HEK293 (cell line): ENCODE data around the gene TCEANC2.

ENCODE experiments used
- EGR2 ChIP-seq: fragments of 450-650 bp; formaldehyde crosslinking; IDR thresholded peaks from 2 replicates; pipeline ENCODE4 v1.5.1; 2016; ENCODE audit warnings: low read depth, missing biosample characterization, missing genetic modification characterization
- KLF1 ChIP-seq: fragments of 450-650 bp; formaldehyde crosslinking; IDR thresholded peaks from 2 replicates; pipeline ENCODE4 v1.5.1; 2016; ENCODE audit warnings: missing biosample characterization, missing genetic modification characterization
- KLF8 ChIP-seq: fragments of 450-650 bp; formaldehyde crosslinking; IDR thresholded peaks from 2 replicates; pipeline ENCODE4 v1.5.1; 2016; ENCODE audit warnings: missing biosample characterization, missing genetic modification characterization
- KLF9 ChIP-seq: fragments of 450-650 bp; formaldehyde crosslinking; IDR thresholded peaks from 2 replicates; pipeline ENCODE4 v1.5.1; 2016; ENCODE audit warnings: missing biosample characterization, missing genetic modification characterization, low read depth
- WT1 ChIP-seq: fragments of 450-650 bp; formaldehyde crosslinking; IDR thresholded peaks from 2 replicates; pipeline ENCODE4 v1.5.1; 2016; ENCODE audit warnings: missing biosample characterization, missing genetic modification characterization
- YY1 ChIP-seq: fragments of 450-650 bp; formaldehyde crosslinking; IDR thresholded peaks from 2 replicates; pipeline ENCODE4 v1.5.1; 2018; ENCODE audit warnings: missing biosample characterization, missing genetic modification characterization
- ZBTB1 ChIP-seq: fragments of 450-650 bp; formaldehyde crosslinking; IDR thresholded peaks from 2 replicates; pipeline ENCODE4 v1.5.1; 2016; ENCODE audit warnings: missing biosample characterization, missing genetic modification characterization
- ZBTB7A ChIP-seq: fragments of 450-650 bp; formaldehyde crosslinking; IDR thresholded peaks from 2 replicates; pipeline ENCODE4 v1.5.1; 2016; ENCODE audit warnings: low read depth, missing biosample characterization, missing genetic modification characterization
- ZNF140 ChIP-seq: fragments of 450-650 bp; formaldehyde crosslinking; IDR thresholded peaks from 2 replicates; pipeline ENCODE4 v1.5.1; 2016; ENCODE audit warnings: missing biosample characterization, missing genetic modification characterization
- ZNF157 ChIP-seq: fragments of 450-650 bp; formaldehyde crosslinking; IDR thresholded peaks from 2 replicates; pipeline ENCODE4 v1.5.1; 2016; ENCODE audit warnings: missing biosample characterization, missing genetic modification characterization
- ZNF169 ChIP-seq: fragments of 450-650 bp; formaldehyde crosslinking; IDR thresholded peaks from 2 replicates; pipeline ENCODE4 v1.5.1; 2016; ENCODE audit warnings: missing biosample characterization, missing genetic modification characterization
- ZNF211 ChIP-seq: fragments of 450-650 bp; formaldehyde crosslinking; IDR thresholded peaks from 2 replicates; pipeline ENCODE4 v1.5.1; 2016; ENCODE audit warnings: low read depth, missing biosample characterization, missing genetic modification characterization
- ZNF223 ChIP-seq: fragments of 450-650 bp; formaldehyde crosslinking; IDR thresholded peaks from 2 replicates; pipeline ENCODE4 v1.5.1; 2016; ENCODE audit warnings: missing biosample characterization, missing genetic modification characterization
- ZNF23 ChIP-seq: fragments of 450-650 bp; formaldehyde crosslinking; IDR thresholded peaks from 2 replicates; pipeline ENCODE4 v1.5.1; 2016; ENCODE audit warnings: missing biosample characterization, missing genetic modification characterization, borderline replicate concordance
- ZNF239 ChIP-seq: fragments of 450-650 bp; formaldehyde crosslinking; IDR thresholded peaks from 2 replicates; pipeline ENCODE4 v1.5.1; 2016; ENCODE audit warnings: missing biosample characterization, missing genetic modification characterization
- ZNF248 ChIP-seq: fragments of 450-650 bp; formaldehyde crosslinking; IDR thresholded peaks from 2 replicates; pipeline ENCODE4 v1.5.1; 2017; ENCODE audit warnings: missing biosample characterization, missing genetic modification characterization
- ZNF274 ChIP-seq, 2 experiments: fragments of 200-500 bp in 1 of 2; fragments of 450-650 bp in 1 of 2; sonication (Bioruptor generic) in 1 of 2; formaldehyde crosslinking in 1 of 2; IDR thresholded peaks; 2 replicates each; pipeline versions ENCODE4 v1.5.1 to v1.6.1; 2014 to 2016; ENCODE audit warnings: borderline replicate concordance in 1 of 2, inconsistent platforms in 1 of 2, low read length in 1 of 2, missing biosample characterization in 1 of 2, missing genetic modification characterization in 1 of 2
- ZNF324 ChIP-seq: fragments of 450-650 bp; formaldehyde crosslinking; IDR thresholded peaks from 2 replicates; pipeline ENCODE4 v1.5.1; 2016; ENCODE audit warnings: missing biosample characterization, missing genetic modification characterization
- ZNF501 ChIP-seq: fragments of 450-650 bp; formaldehyde crosslinking; IDR thresholded peaks from 2 replicates; pipeline ENCODE4 v1.5.1; 2016; ENCODE audit warnings: missing biosample characterization, missing genetic modification characterization
- ZNF558 ChIP-seq: fragments of 450-650 bp; formaldehyde crosslinking; IDR thresholded peaks from 2 replicates; pipeline ENCODE4 v1.5.1; 2016; ENCODE audit warnings: missing biosample characterization, missing genetic modification characterization
- ZNF561 ChIP-seq: fragments of 450-650 bp; IDR thresholded peaks from 2 replicates; pipeline ENCODE4 v1.5.1; 2018; ENCODE audit warnings: missing biosample characterization, missing genetic modification characterization, borderline replicate concordance
- ZNF670 ChIP-seq: fragments of 450-650 bp; formaldehyde crosslinking; IDR thresholded peaks from 2 replicates; pipeline ENCODE4 v1.5.1; 2016; ENCODE audit warnings: missing biosample characterization, missing genetic modification characterization, low read depth
- ZNF707 ChIP-seq: fragments of 450-650 bp; formaldehyde crosslinking; IDR thresholded peaks from 2 replicates; pipeline ENCODE4 v1.5.1; 2016; ENCODE audit warnings: missing biosample characterization, missing genetic modification characterization
- ZNF768 ChIP-seq: fragments of 450-650 bp; formaldehyde crosslinking; IDR thresholded peaks from 2 replicates; pipeline ENCODE4 v1.5.1; 2018; ENCODE audit warnings: missing biosample characterization, mild to moderate bottlenecking, missing genetic modification characterization
- ZNF776 ChIP-seq: fragments of 450-650 bp; formaldehyde crosslinking; IDR thresholded peaks from 2 replicates; pipeline ENCODE4 v1.5.0; 2017; ENCODE audit warnings: missing biosample characterization, missing genetic modification characterization, borderline replicate concordance
- ZNF830 ChIP-seq: fragments of 450-650 bp; IDR thresholded peaks from 2 replicates; pipeline ENCODE4 v1.5.0; 2018; ENCODE audit warnings: missing biosample characterization, missing genetic modification characterization, low read depth, mild to moderate bottlenecking, moderate library complexity
- TF ChIP-seq, protein P1 (sequence below): fragments of 450-650 bp; formaldehyde crosslinking; IDR thresholded peaks from 2 replicates; pipeline ENCODE4 v1.5.1; 2016; ENCODE audit warnings: missing biosample characterization, missing genetic modification characterization
- TF ChIP-seq, protein P2 (sequence below): fragments of 450-650 bp; formaldehyde crosslinking; IDR thresholded peaks from 2 replicates; pipeline ENCODE4 v1.5.1; 2017; ENCODE audit warnings: missing biosample characterization, mild to moderate bottlenecking, missing genetic modification characterization, moderate library complexity
- TF ChIP-seq, protein P3 (sequence below): fragments of 450-650 bp; formaldehyde crosslinking; IDR thresholded peaks from 2 replicates; pipeline ENCODE4 v1.5.1; 2016; ENCODE audit warnings: missing biosample characterization, missing genetic modification characterization
- TF ChIP-seq, protein P4 (sequence below): fragments of 450-650 bp; formaldehyde crosslinking; IDR thresholded peaks from 2 replicates; pipeline ENCODE4 v1.5.0; 2017; ENCODE audit warnings: missing biosample characterization, missing genetic modification characterization, borderline replicate concordance
- TF ChIP-seq, protein P5 (sequence below): IDR thresholded peaks from 2 replicates; pipeline ENCODE4 v1.6.1; 2011; ENCODE audit warnings: mild to moderate bottlenecking, low read depth, low read length, borderline replicate concordance
- TF ChIP-seq, protein P6 (sequence below): fragments of 450-650 bp; formaldehyde crosslinking; IDR thresholded peaks from 2 replicates; pipeline ENCODE4 v1.5.1; 2017; ENCODE audit warnings: missing biosample characterization, missing genetic modification characterization

The TCEANC2 gene

DNA sequence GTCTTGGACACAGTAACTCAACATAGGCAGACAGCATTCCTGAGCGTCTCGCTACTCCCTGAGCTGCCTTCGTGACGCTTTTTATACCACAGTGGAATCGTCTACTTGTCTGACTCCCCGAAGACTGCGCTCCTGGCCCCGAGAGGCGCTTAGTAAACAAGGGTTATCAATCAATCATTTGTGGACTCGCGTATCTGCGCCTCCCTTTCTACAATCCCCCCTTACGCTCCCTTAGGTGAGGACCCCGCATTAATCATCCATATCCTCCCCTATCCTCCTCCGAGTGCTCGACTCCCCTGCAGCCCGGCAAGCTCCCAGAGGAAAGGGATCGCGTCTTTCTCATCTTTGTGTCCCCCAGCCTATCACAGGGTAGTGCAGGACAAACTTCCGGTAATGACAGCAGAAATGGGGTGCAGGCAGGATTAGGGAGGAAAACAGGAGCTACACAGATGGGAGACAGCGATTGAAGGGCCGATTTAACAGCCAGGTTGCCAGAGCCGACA is 926 bp upstream of the TCEANC2 start (continued):
- TF ChIP-seq ZNF776 (tag by site-specific recombination) (no peak), ZNF324 (tag by site-specific recombination) (no peak), WT1 (tag by site-specific recombination) (peak; percentile 97), ZNF23 (no peak), KLF9 (tag by site-specific recombination) (no peak), ZNF501 (tag by site-specific recombination) (no peak), EGR2 (no peak), ZNF830 (tag by site-specific recombination) (no peak), KLF8 (tag by site-specific recombination) (no peak), ZNF157 (tag by site-specific recombination) (no peak), ZNF211 (tag by site-specific recombination) (no peak), ZBTB7A (no peak), ZNF239 (tag by site-specific recombination) (no peak), ZNF169 (tag by site-specific recombination) (no peak), YY1 (no peak), ZNF274 (IDR thresholded peaks at IDR 0.05; ENCODE audit: low read length) (no peak), ZNF274 (tag by site-specific recombination; IDR thresholded peaks at IDR 0.05; ENCODE audit: borderline replicate concordance) (no peak), ZNF561 (tag by site-specific recombination) (no peak), ZNF768 (tag by site-specific recombination) (no peak), ZNF670 (tag by site-specific recombination) (no peak), ZBTB1 (tag by site-specific recombination) (no peak), ZNF248 (tag by site-specific recombination) (no peak), ZNF140 (tag by site-specific recombination) (no peak), KLF1 (tag by site-specific recombination) (no peak), ZNF707 (tag by site-specific recombination) (no peak), ZNF558 (no peak), ZNF223 (tag by site-specific recombination) (peak; percentile 100)
- TF ChIP-seq, protein P1, sequence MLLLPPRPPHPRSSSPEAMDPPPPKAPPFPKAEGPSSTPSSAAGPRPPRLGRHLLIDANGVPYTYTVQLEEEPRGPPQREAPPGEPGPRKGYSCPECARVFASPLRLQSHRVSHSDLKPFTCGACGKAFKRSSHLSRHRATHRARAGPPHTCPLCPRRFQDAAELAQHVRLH, result no peak; the same call in 1 of the 2 replicates
- TF ChIP-seq, protein P2, sequence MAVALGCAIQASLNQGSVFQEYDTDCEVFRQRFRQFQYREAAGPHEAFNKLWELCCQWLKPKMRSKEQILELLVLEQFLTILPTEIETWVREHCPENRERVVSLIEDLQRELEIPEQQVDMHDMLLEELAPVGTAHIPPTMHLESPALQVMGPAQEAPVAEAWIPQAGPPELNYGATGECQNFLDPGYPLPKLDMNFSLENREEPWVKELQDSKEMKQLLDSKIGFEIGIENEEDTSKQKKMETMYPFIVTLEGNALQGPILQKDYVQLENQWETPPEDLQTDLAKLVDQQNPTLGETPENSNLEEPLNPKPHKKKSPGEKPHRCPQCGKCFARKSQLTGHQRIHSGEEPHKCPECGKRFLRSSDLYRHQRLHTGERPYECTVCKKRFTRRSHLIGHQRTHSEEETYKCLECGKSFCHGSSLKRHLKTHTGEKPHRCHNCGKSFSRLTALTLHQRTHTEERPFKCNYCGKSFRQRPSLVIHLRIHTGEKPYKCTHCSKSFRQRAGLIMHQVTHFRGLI (tag by site-specific recombination), result no peak
- TF ChIP-seq, protein P3, sequence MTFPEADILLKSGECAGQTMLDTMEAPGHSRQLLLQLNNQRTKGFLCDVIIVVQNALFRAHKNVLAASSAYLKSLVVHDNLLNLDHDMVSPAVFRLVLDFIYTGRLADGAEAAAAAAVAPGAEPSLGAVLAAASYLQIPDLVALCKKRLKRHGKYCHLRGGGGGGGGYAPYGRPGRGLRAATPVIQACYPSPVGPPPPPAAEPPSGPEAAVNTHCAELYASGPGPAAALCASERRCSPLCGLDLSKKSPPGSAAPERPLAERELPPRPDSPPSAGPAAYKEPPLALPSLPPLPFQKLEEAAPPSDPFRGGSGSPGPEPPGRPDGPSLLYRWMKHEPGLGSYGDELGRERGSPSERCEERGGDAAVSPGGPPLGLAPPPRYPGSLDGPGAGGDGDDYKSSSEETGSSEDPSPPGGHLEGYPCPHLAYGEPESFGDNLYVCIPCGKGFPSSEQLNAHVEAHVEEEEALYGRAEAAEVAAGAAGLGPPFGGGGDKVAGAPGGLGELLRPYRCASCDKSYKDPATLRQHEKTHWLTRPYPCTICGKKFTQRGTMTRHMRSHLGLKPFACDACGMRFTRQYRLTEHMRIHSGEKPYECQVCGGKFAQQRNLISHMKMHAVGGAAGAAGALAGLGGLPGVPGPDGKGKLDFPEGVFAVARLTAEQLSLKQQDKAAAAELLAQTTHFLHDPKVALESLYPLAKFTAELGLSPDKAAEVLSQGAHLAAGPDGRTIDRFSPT (tag by site-specific recombination), result no peak
- TF ChIP-seq, protein P4, sequence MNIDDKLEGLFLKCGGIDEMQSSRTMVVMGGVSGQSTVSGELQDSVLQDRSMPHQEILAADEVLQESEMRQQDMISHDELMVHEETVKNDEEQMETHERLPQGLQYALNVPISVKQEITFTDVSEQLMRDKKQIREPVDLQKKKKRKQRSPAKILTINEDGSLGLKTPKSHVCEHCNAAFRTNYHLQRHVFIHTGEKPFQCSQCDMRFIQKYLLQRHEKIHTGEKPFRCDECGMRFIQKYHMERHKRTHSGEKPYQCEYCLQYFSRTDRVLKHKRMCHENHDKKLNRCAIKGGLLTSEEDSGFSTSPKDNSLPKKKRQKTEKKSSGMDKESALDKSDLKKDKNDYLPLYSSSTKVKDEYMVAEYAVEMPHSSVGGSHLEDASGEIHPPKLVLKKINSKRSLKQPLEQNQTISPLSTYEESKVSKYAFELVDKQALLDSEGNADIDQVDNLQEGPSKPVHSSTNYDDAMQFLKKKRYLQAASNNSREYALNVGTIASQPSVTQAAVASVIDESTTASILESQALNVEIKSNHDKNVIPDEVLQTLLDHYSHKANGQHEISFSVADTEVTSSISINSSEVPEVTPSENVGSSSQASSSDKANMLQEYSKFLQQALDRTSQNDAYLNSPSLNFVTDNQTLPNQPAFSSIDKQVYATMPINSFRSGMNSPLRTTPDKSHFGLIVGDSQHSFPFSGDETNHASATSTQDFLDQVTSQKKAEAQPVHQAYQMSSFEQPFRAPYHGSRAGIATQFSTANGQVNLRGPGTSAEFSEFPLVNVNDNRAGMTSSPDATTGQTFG, result no peak
- TF ChIP-seq, protein P5, sequence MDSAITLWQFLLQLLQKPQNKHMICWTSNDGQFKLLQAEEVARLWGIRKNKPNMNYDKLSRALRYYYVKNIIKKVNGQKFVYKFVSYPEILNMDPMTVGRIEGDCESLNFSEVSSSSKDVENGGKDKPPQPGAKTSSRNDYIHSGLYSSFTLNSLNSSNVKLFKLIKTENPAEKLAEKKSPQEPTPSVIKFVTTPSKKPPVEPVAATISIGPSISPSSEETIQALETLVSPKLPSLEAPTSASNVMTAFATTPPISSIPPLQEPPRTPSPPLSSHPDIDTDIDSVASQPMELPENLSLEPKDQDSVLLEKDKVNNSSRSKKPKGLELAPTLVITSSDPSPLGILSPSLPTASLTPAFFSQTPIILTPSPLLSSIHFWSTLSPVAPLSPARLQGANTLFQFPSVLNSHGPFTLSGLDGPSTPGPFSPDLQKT, result no peak
- TF ChIP-seq, protein P6, sequence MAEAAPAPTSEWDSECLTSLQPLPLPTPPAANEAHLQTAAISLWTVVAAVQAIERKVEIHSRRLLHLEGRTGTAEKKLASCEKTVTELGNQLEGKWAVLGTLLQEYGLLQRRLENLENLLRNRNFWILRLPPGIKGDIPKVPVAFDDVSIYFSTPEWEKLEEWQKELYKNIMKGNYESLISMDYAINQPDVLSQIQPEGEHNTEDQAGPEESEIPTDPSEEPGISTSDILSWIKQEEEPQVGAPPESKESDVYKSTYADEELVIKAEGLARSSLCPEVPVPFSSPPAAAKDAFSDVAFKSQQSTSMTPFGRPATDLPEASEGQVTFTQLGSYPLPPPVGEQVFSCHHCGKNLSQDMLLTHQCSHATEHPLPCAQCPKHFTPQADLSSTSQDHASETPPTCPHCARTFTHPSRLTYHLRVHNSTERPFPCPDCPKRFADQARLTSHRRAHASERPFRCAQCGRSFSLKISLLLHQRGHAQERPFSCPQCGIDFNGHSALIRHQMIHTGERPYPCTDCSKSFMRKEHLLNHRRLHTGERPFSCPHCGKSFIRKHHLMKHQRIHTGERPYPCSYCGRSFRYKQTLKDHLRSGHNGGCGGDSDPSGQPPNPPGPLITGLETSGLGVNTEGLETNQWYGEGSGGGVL (tag by site-specific recombination), result no peak
